Measurements from ENCODE around the gene LTA.
A peak's percentile ranks its signal among the peaks of the same experiment; 100 is the strongest.

Gene LTA

GRCh38 chr6:31533455-31533841, 38.6 kb upstream of the LTA start:
- no peak for TF ChIP-seq CTCF (conservative IDR thresholded peaks at IDR 0.05; ENCODE audit: low read depth)
- CTCF ChIA-PET, result no interaction called here
- POLR2A ChIA-PET (ENCODE audit: low non-redundant PET), result no interaction called here
- H3K27ac ChIP-seq, result no peak overlapping the region
- DNase-seq (ENCODE audit: low spot score), result no peak

GRCh38 chr6:31534011-31534410, 38.1 kb upstream of the LTA start:
- DNase-seq (ENCODE audit: low spot score), result no peak
- ChIA-PET POLR2A (ENCODE audit: low non-redundant PET) (no interaction called here), CTCF (no interaction called here)
- TF ChIP-seq CTCF (conservative IDR thresholded peaks at IDR 0.05; ENCODE audit: low read depth), result no peak
- H3K27ac ChIP-seq, result peak overlapping the region; percentile 32

- ChIA-PET POLR2A (ENCODE audit: low non-redundant PET) (no interaction called here), CTCF (no interaction called here)
- TF ChIP-seq CTCF (conservative IDR thresholded peaks at IDR 0.05; ENCODE audit: low read depth), result no peak
- DNase-seq (ENCODE audit: low spot score), result no peak
- H3K27ac ChIP-seq, result peak overlapping the region; percentile 32; the same call in 1 of the 2 replicates
Measured at GRCh38 chr6:31534521-31535040, 37.5 kb upstream of the LTA start.

- CTCF ChIA-PET, result interaction anchor here (0.6 kb wide), 1 partner anchor 11 kb away, joined by 4 read pairs; the partner anchor contains the start of gene ATP6V1G2
- TF ChIP-seq CTCF (conservative IDR thresholded peaks at IDR 0.05; ENCODE audit: low read depth), result no peak
- POLR2A ChIA-PET (ENCODE audit: low non-redundant PET), result no interaction called here
Measured at GRCh38 chr6:31535538-31536324, 36.4 kb upstream of the LTA start.

GRCh38 chr6:31538805-31539400, 33.2 kb upstream of the LTA start:
- ChIA-PET CTCF (interaction anchor here (1.0 kb wide), 1 partner anchor 59 kb away, joined by 4 read pairs; no protein-coding TSS in a partner anchor), POLR2A (ENCODE audit: low non-redundant PET) (interaction anchor here (0.6 kb wide), 1 partner anchor 61 kb away, joined by 3 read pairs; no protein-coding TSS in a partner anchor)
- no peak for TF ChIP-seq CTCF (conservative IDR thresholded peaks at IDR 0.05; ENCODE audit: low read depth)
- H3K27ac ChIP-seq, result no peak overlapping the region
- DNase-seq (ENCODE audit: low spot score), result no peak

More at GRCh38 chr6:31535538-31536324, 36.4 kb upstream of the LTA start:
- H3K27ac ChIP-seq, result no peak overlapping the region
- no peak for DNase-seq (ENCODE audit: low spot score)

GRCh38 chr6:31540640-31541039, 31.4 kb upstream of the LTA start:
- no peak for TF ChIP-seq CTCF (conservative IDR thresholded peaks at IDR 0.05; ENCODE audit: low read depth)
- no peak for DNase-seq (ENCODE audit: low spot score)
- CTCF ChIA-PET, result interaction anchor here (1.7 kb wide), 1 partner anchor 40 kb away, joined by 5 read pairs; no protein-coding TSS in a partner anchor
- H3K27ac ChIP-seq, result peak overlapping the region; percentile 93
- POLR2A ChIA-PET (ENCODE audit: low non-redundant PET), result no interaction called here
